K562 (cell line): ENCODE data around the gene APBB2. TPM values are rescaled to one million over a fixed set of nuclear protein-coding genes. Genes with fewer than 3 reads are reported as not detected.

ENCODE experiments used
- FOXJ3 ChIP-seq: sonication (generic); formaldehyde crosslinking; IDR thresholded peaks from 2 replicates; pipeline ENCODE4 v1.4.0; 2020; ENCODE audit warnings: mild to moderate bottlenecking, missing genetic modification reagents
- MGA ChIP-seq: fragments of 450-650 bp; IDR thresholded peaks from 2 replicates; pipeline ENCODE4 v1.6.1; 2016; ENCODE audit warnings: mild to moderate bottlenecking, moderate library complexity
- YY1 ChIP-seq, 3 experiments: IDR thresholded peaks; 2 replicates each; pipeline ENCODE4 v1.6.1; 2011; ENCODE audit warnings: low read length in 2 of 3, mild to moderate bottlenecking in 2 of 3, moderate library complexity in 2 of 3, borderline replicate concordance in 1 of 3, control low read depth in 1 of 3, low read depth in 1 of 3; ENCODE audit not compliant: insufficient read depth in 3 of 3, insufficient replicate concordance in 2 of 3, control insufficient read depth in 1 of 3, insufficient read length in 1 of 3; ENCODE audit errors: extremely low read depth in 1 of 3
- polyA plus RNA-seq, 8 experiments: library from polyadenylated mRNA; depleted of rRNA in 4 of 8; stranded (reverse) in 5 of 8; unstranded in 3 of 8; fragments of >200 nt; fragmentation: Nextera tagmentation in 2 of 8; fragmentation: Illumina TruSeq in 1 of 8; extraction: Ambion mirVana in 2 of 8; extraction: Trizol in 1 of 8; gene quantifications; 2 replicates each; pipeline versions ENCODE4 v1.2.1 to v1.2.3, GENCODE V29; 2011 to 2014; ENCODE audit warnings: inconsistent platforms in 1 of 8, missing spikeins in 1 of 8
- total RNA-seq, 7 experiments: library from RNA; depleted of rRNA in 6 of 7; stranded (reverse); fragments of >200 nt in 6 of 7; fragmentation: Illumina TruSeq in 2 of 7; extraction: Trizol in 2 of 7; gene quantifications; 2 replicates each; pipeline versions ENCODE4 v1.2.1 to v1.2.3, GENCODE V29; 2011 to 2021; ENCODE audit warnings: low replicate concordance in 1 of 7

APBB2 gene
- total and polyA plus RNA-seq, 9 of the 15 experiments (the other 6 are each of a cell fraction or from before 2014, with no cell fraction given) = 0.08 to 2.1 (median 1.4) TPM

- TF ChIP-seq YY1 (IDR thresholded peaks at IDR 0.05; ENCODE audit: borderline replicate concordance in 1 of 3, control insufficient read depth in 1 of 3, extremely low read depth in 1 of 3, insufficient read depth in 3 of 3, insufficient read length in 1 of 3, insufficient replicate concordance in 2 of 3, low read depth in 1 of 3, low read length in 2 of 3) (no peak), FOXJ3 (CRISPR knock-in tag) (no peak), MGA (no peak)
Measured at GRCh38 chr4:40957281-40957680, 257.1 kb downstream of the APBB2 start (continued).
